SIG-M5 treated with dmso at 0.1 percent for 504 hours (cell line): ENCODE data around the gene ALK.
"Not testable (repeated sequence)": the region's sequence is repeated elsewhere in the genome, so short reads cannot be mapped to it uniquely, and the experiment has no call there.

ENCODE experiments used
- DNase-seq: peaks from one replicate; lab custom pipeline; 2025; ENCODE audit not compliant: unreplicated experiment; lab: John Stamatoyannopoulos, UW

Gene ALK

GRCh38 chr2:29262681-29263260 lies 658.6 kb downstream of the ALK start:
- DNase-seq, result no peak

- no peak for DNase-seq
These were observed 660.4 kb downstream of the ALK start for GRCh38 chr2:29261003-29261402.

DNA sequence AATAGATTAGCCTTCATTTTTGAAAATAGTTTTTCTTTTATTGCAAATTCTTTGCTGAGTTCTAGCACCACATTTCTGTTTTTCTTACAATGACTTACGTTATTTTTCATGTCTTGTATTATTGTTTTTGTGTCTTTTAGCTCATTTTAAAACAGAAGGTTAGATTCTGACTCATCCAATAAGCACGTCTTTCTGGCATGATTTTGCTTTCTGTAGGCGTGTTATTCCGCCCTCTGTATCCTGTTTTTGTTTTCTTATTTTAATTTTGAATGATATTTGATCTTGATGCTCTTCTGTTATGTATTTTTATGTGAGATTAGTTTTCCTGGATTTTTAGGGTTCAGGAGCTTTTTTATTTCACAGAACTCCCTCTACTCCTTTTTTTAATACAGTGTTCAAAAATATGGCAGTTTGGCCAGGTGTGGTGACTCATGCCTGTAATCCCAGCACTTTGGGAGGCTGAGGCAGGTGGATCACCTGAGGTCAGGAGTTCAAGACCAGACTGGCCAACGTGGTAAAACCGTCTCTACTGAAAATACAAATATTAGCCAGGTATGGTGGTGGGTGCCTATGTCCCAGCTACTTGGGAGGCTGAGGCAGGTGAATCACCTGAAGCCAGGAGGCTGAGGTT lies 661.1 kb downstream of the ALK start:
- no peak for DNase-seq

- no peak for DNase-seq
These were observed 662.2 kb downstream of the ALK start for GRCh38 chr2:29259221-29259620.

- no peak for DNase-seq
These were observed 666.4 kb downstream of the ALK start for GRCh38 chr2:29255004-29255403.

- DNase-seq, result not testable (repeated sequence)
These were observed 667.7 kb downstream of the ALK start for GRCh38 chr2:29253495-29254275.

- no peak for DNase-seq
These were observed 668.4 kb downstream of the ALK start for GRCh38 chr2:29253026-29253425.

- DNase-seq, result no peak
These were observed 670.0 kb downstream of the ALK start for GRCh38 chr2:29251406-29251805.

- DNase-seq, result no peak
These were observed 670.4 kb downstream of the ALK start for GRCh38 chr2:29250977-29251376.

GRCh38 chr2:29249666-29250253 lies 671.6 kb downstream of the ALK start:
- no peak for DNase-seq

- DNase-seq, result no peak
These were observed 674.0 kb downstream of the ALK start for GRCh38 chr2:29247336-29247914.

- DNase-seq, result no peak
These were observed 674.7 kb downstream of the ALK start for GRCh38 chr2:29246383-29247300.

- DNase-seq, result no peak
These were observed 675.5 kb downstream of the ALK start for GRCh38 chr2:29245742-29246382.

- DNase-seq, result not testable (repeated sequence)
These were observed 676.2 kb downstream of the ALK start for GRCh38 chr2:29245035-29245741.

GRCh38 chr2:29242621-29243375 lies 678.6 kb downstream of the ALK start:
- DNase-seq, result no peak

DNA sequence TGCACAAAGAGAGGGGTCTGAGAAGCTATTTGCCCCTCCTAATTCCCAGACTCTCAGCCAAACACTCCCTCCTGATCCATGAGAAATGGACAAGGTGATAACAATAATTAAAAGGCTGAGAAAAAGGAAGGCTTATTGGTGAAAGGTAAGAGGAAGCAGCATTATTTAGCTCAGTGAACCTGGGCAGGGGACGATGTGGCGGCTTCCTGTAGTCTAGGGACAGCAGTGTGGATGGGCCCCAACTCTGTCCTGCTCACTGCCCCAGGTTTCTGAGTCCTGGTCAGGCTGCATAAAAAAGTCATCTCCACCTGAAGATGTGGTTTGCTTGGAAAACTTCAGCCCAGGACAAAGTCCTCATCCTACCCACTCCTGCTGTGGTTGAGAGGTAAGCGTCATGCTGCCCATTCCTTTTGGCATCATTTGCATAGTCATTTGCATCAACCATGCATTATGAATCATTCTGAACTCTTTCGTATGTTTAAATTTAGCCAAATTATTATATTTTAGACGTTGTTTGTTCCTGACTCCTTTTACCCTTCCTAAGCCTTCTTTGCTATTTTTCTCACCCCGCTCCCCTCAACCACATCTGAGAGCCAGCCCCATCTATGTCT lies 679.3 kb downstream of the ALK start:
- no peak for DNase-seq

- DNase-seq, result no peak
These were observed 680.0 kb downstream of the ALK start for GRCh38 chr2:29241341-29241740.

- no peak for DNase-seq
These were observed 680.8 kb downstream of the ALK start for GRCh38 chr2:29240601-29241000.
